Stimulated activated CD4-positive, alpha-beta T cell treated with anti-CD3 and anti-CD28 coated beads, Interleukin-4, amount 100 ng/mL, for 24 hours (primary cell): ENCODE measurements around the gene TIMM10B.

Source experiments
- DNase-seq: peaks from one replicate; pipeline ENCODE4 v3.0.0-alpha.2; 2020

The TIMM10B gene

GRCh38 chr11:6481012-6481923 lies at the start of gene TIMM10B, which contains the start of gene ARFIP2:
Gene TIMM10B (plus strand): TSS chr11:6481501. CDS start chr11:6481517, 16 bp downstream.
Gene ARFIP2 (minus strand): TSS chr11:6481331. CDS start chr11:6480421, 910 bp downstream.
- peak; percentile 98 for DNase-seq

GRCh38 chr11:6431861-6432260 lies 49.4 kb upstream of the TIMM10B start:
- no peak for DNase-seq

GRCh38 chr11:6433998-6434660 lies 47.2 kb upstream of the TIMM10B start:
- DNase-seq, result no peak

GRCh38 chr11:6437423-6437822 lies 43.9 kb upstream of the TIMM10B start:
- DNase-seq, result no peak

GRCh38 chr11:6437993-6438392 lies 43.3 kb upstream of the TIMM10B start:
- DNase-seq, result no peak

- peak; percentile 49 for DNase-seq
Observed at GRCh38 chr11:6438979-6439571, 42.2 kb upstream of the TIMM10B start.

GRCh38 chr11:6440906-6441358 lies 40.4 kb upstream of the TIMM10B start, which contains the start of gene HPX:
Gene HPX (minus strand): TSS chr11:6440987. CDS start chr11:6440963, 24 bp downstream.
- DNase-seq, result no peak

- no peak for DNase-seq
Observed at GRCh38 chr11:6442441-6442840, 38.9 kb upstream of the TIMM10B start.

GRCh38 chr11:6443269-6444003 lies 37.9 kb upstream of the TIMM10B start:
- peak; percentile 53 for DNase-seq

GRCh38 chr11:6448574-6448973 lies 32.7 kb upstream of the TIMM10B start:
- no peak for DNase-seq

GRCh38 chr11:6452219-6452618 lies 29.1 kb upstream of the TIMM10B start:
- no peak for DNase-seq

- DNase-seq, result no peak
Observed at GRCh38 chr11:6453152-6453551, 28.1 kb upstream of the TIMM10B start.

- no peak for DNase-seq
Observed at GRCh38 chr11:6455070-6455469, 26.2 kb upstream of the TIMM10B start.

- DNase-seq, result no peak
Observed at GRCh38 chr11:6456361-6457073, 24.8 kb upstream of the TIMM10B start.

GRCh38 chr11:6457581-6458320 lies 23.6 kb upstream of the TIMM10B start:
- no peak for DNase-seq

GRCh38 chr11:6458352-6459098 lies 22.8 kb upstream of the TIMM10B start:
- DNase-seq, result no peak

- DNase-seq, result no peak
Observed at GRCh38 chr11:6459099-6459450, 22.2 kb upstream of the TIMM10B start.

- DNase-seq, result no peak
Observed at GRCh38 chr11:6468712-6469495, 12.4 kb upstream of the TIMM10B start.

GRCh38 chr11:6469599-6469998 lies 11.7 kb upstream of the TIMM10B start:
- DNase-seq, result no peak

- no peak for DNase-seq
Observed at GRCh38 chr11:6472934-6473333, 8.4 kb upstream of the TIMM10B start.
